ENCODE results near the gene ORC6. TPM values are rescaled to one million over a fixed set of nuclear protein-coding genes. Genes with fewer than 3 reads are reported as not detected.
A peak's percentile ranks its signal among the peaks of the same experiment; 100 is the strongest.

Gene ORC6
- total RNA-seq, 1 donor from 2014 or later, result 31.0 TPM

- H3K9me3 Mint-ChIP-seq, result peaks cover 4% of the 10 kb centered on the region
- H3K27ac Mint-ChIP-seq, result no peak overlapping the region
- DNase-seq (ENCODE audit: low spot score in 2 of 2, unreplicated experiment in 2 of 2), result no peak
- no peaks in the 10 kb centered on the region for H3K27me3 Mint-ChIP-seq (ENCODE audit: low read depth)
- no peak for TF ChIP-seq CTCF (IDR thresholded peaks at IDR 0.05; ENCODE audit: unreplicated experiment)
- no peak overlapping the region for H3K4me3 Mint-ChIP-seq
- H3K4me1 Mint-ChIP-seq, result peaks cover 5% of the 10 kb centered on the region
- H3K36me3 Mint-ChIP-seq, result no peaks in the 10 kb centered on the region
Measured at GRCh38 chr16:46714797-46715591, 25.5 kb downstream of the ORC6 start.

- Mint-ChIP-seq H3K36me3 (no peaks in the 10 kb centered on the region), H3K27me3 (ENCODE audit: low read depth) (no peaks in the 10 kb centered on the region), H3K27ac (no peak overlapping the region), H3K4me3 (no peak overlapping the region), H3K4me1 (peaks cover 5% of the 10 kb centered on the region), H3K9me3 (peaks cover 4% of the 10 kb centered on the region)
- DNase-seq (ENCODE audit: low spot score in 2 of 2, unreplicated experiment in 2 of 2), result no peak
- no peak for TF ChIP-seq CTCF (IDR thresholded peaks at IDR 0.05; ENCODE audit: unreplicated experiment)
Measured at GRCh38 chr16:46715769-46716305, 26.4 kb downstream of the ORC6 start.

- no peak overlapping the region for H3K4me3 Mint-ChIP-seq
- H3K27ac Mint-ChIP-seq, result no peak overlapping the region
- peaks cover 5% of the 10 kb centered on the region for H3K4me1 Mint-ChIP-seq
- no peaks in the 10 kb centered on the region for H3K36me3 Mint-ChIP-seq
- peaks cover 4% of the 10 kb centered on the region for H3K9me3 Mint-ChIP-seq
- H3K27me3 Mint-ChIP-seq (ENCODE audit: low read depth), result no peaks in the 10 kb centered on the region
- TF ChIP-seq CTCF (IDR thresholded peaks at IDR 0.05; ENCODE audit: unreplicated experiment), result no peak
- peak in 1 of 2 experiments; percentile 24 for DNase-seq (ENCODE audit: low spot score in 2 of 2, unreplicated experiment in 2 of 2)
Measured at GRCh38 chr16:46717692-46718091, 28.2 kb downstream of the ORC6 start.

- DNase-seq (ENCODE audit: low spot score in 2 of 2, unreplicated experiment in 2 of 2), result peak in 1 of 2 experiments; percentile 28
- TF ChIP-seq CTCF (IDR thresholded peaks at IDR 0.05; ENCODE audit: unreplicated experiment), result no peak
Measured at GRCh38 chr16:46718214-46718613, 28.8 kb downstream of the ORC6 start.

GRCh38 chr16:46719528-46719927 lies 30.1 kb downstream of the ORC6 start:
- no peak overlapping the region for H3K4me3 Mint-ChIP-seq
- no peaks in the 10 kb centered on the region for H3K4me1 Mint-ChIP-seq
- no peaks in the 10 kb centered on the region for H3K27me3 Mint-ChIP-seq (ENCODE audit: low read depth)
- no peak for TF ChIP-seq CTCF (IDR thresholded peaks at IDR 0.05; ENCODE audit: unreplicated experiment)
- H3K36me3 Mint-ChIP-seq, result peaks cover under 1% of the 10 kb centered on the region
- no peak for DNase-seq (ENCODE audit: low spot score in 2 of 2, unreplicated experiment in 2 of 2)
- H3K9me3 Mint-ChIP-seq, result peaks cover 6% of the 10 kb centered on the region
- H3K27ac Mint-ChIP-seq, result no peak overlapping the region

More at GRCh38 chr16:46718214-46718613, 28.8 kb downstream of the ORC6 start:
- no peak overlapping the region for H3K27ac Mint-ChIP-seq
- no peak overlapping the region for H3K4me3 Mint-ChIP-seq
- no peaks in the 10 kb centered on the region for H3K36me3 Mint-ChIP-seq
- peaks cover 4% of the 10 kb centered on the region for H3K9me3 Mint-ChIP-seq
- H3K27me3 Mint-ChIP-seq (ENCODE audit: low read depth), result no peaks in the 10 kb centered on the region
- H3K4me1 Mint-ChIP-seq, result peaks cover 3% of the 10 kb centered on the region

Data from mesothelial cell of epicardium (in vitro differentiated cells).